Measurements from ENCODE around the gene LDLRAD4.

DNA sequence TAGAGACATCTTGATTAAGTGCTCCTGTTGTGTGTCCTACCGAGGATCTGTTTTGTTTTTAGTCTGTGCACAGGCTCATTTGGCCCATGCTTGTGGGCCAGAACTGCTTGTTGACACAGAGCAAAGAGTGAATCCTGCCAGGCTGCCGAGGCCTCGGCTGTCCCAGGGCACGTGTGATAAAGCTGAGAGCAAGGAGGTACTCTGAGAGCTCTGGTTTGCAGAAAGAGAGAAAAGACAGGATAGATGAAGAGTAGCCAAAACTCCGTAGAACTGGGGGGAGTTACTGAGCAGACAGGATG is 332.7 kb downstream of the LDLRAD4 start:
- TF ChIP-seq, protein P1, sequence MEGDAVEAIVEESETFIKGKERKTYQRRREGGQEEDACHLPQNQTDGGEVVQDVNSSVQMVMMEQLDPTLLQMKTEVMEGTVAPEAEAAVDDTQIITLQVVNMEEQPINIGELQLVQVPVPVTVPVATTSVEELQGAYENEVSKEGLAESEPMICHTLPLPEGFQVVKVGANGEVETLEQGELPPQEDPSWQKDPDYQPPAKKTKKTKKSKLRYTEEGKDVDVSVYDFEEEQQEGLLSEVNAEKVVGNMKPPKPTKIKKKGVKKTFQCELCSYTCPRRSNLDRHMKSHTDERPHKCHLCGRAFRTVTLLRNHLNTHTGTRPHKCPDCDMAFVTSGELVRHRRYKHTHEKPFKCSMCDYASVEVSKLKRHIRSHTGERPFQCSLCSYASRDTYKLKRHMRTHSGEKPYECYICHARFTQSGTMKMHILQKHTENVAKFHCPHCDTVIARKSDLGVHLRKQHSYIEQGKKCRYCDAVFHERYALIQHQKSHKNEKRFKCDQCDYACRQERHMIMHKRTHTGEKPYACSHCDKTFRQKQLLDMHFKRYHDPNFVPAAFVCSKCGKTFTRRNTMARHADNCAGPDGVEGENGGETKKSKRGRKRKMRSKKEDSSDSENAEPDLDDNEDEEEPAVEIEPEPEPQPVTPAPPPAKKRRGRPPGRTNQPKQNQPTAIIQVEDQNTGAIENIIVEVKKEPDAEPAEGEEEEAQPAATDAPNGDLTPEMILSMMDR (IDR thresholded peaks at IDR 0.05; ENCODE audit: insufficient read depth, low read length): no peak
- TF ChIP-seq GABPA (IDR thresholded peaks at IDR 0.05; ENCODE audit: low read depth): no peak

Measured in HL-60 (cell line).